CD14-positive monocyte (primary cell): ENCODE measurements around the gene GRID1. TPM values are rescaled to one million over a fixed set of nuclear protein-coding genes. Genes with fewer than 3 reads are reported as not detected.

ENCODE experiments used
- DNase-seq, 3 donors: peaks; one replicate each; pipeline ENCODE4 v3.0.0-alpha.2; 2011 to 2022
- H2AFZ ChIP-seq: 2 replicates; pipeline ENCODE4 v1.6.0; 2012; ENCODE audit warnings: mild to moderate bottlenecking, low read depth, low read length, inconsistent platforms; ENCODE audit not compliant: insufficient read depth, poor library complexity, severe bottlenecking
- H3K27ac ChIP-seq, 2 donors: 1 replicate in 1 of 2; 2 replicates in 1 of 2; pipeline ENCODE4 v1.5.1; 2012 to 2013; ENCODE audit warnings: low read length in 2 of 2, control low read depth in 1 of 2, inconsistent platforms in 1 of 2, low read depth in 1 of 2, mild to moderate bottlenecking in 1 of 2
- H3K27me3 ChIP-seq, 2 donors: one replicate each; pipeline versions ENCODE4 v1.6.0 to v1.6.1; 2011 to 2013; ENCODE audit warnings: low read length in 2 of 2; ENCODE audit not compliant: control insufficient read depth in 2 of 2, insufficient read depth in 2 of 2
- H3K36me3 ChIP-seq, 2 donors: replicated peaks in 1 of 2; 1 replicate in 1 of 2; 2 replicates in 1 of 2; pipeline versions ENCODE4 v1.5.1 to v1.6.1; 2012 to 2013; ENCODE audit warnings: low read length in 2 of 2, control low read depth in 1 of 2, inconsistent platforms in 1 of 2, mild to moderate bottlenecking in 1 of 2; ENCODE audit not compliant: insufficient read depth in 2 of 2, control insufficient read depth in 1 of 2
- H3K4me1 ChIP-seq, 2 donors: 1 replicate in 1 of 2; 2 replicates in 1 of 2; pipeline versions ENCODE4 v1.5.1 to v1.6.1; 2012 to 2013; ENCODE audit warnings: low read length in 2 of 2, control low read depth in 1 of 2, inconsistent platforms in 1 of 2, mild to moderate bottlenecking in 1 of 2, moderate library complexity in 1 of 2; ENCODE audit not compliant: insufficient read depth in 2 of 2, control insufficient read depth in 1 of 2
- H3K4me2 ChIP-seq: replicated peaks from 2 replicates; pipeline ENCODE3; 2012; ENCODE audit warnings: low read length, moderate library complexity, mild to moderate bottlenecking; ENCODE audit not compliant: poor library complexity, severe bottlenecking; ENCODE audit errors: extremely low read depth
- H3K4me3 ChIP-seq, 3 experiments: fragments of 200-600 bp in 1 of 3; sonication (generic) in 1 of 3; replicated peaks in 1 of 3; 1 replicate in 2 of 3; 2 replicates in 1 of 3; pipeline ENCODE4 v1.5.1; 2011 to 2013; ENCODE audit warnings: low read length in 3 of 3, mild to moderate bottlenecking in 3 of 3, control low read depth in 2 of 3, low read depth in 2 of 3, inconsistent platforms in 1 of 3, moderate library complexity in 1 of 3
- H3K79me2 ChIP-seq: 2 replicates; pipeline ENCODE4 v1.6.0; 2012; ENCODE audit warnings: mild to moderate bottlenecking, control low read depth, inconsistent platforms, low read length, moderate library complexity; ENCODE audit not compliant: insufficient read depth
- H3K9ac ChIP-seq: 2 replicates; pipeline ENCODE4 v1.6.0; 2017; ENCODE audit warnings: low read length, mild to moderate bottlenecking; ENCODE audit not compliant: insufficient read depth, poor library complexity, severe bottlenecking
- H3K9me3 ChIP-seq, 2 donors: replicated peaks in 1 of 2; 1 replicate in 1 of 2; 2 replicates in 1 of 2; pipeline versions ENCODE4 v1.5.1 to v1.6.1; 2012 to 2013; ENCODE audit warnings: low read length in 2 of 2, control low read depth in 1 of 2; ENCODE audit not compliant: control insufficient read depth in 1 of 2, insufficient read depth in 1 of 2
- H4K20me1 ChIP-seq: 2 replicates; pipeline ENCODE4 v1.6.0; 2012; ENCODE audit warnings: mild to moderate bottlenecking, low read length, control low read depth, moderate library complexity; ENCODE audit not compliant: insufficient read depth
- H3K27ac Mint-ChIP-seq, 7 donors: one replicate each; pipeline ENCODE4 v1.8.0; 2020; ENCODE audit warnings: mild to moderate bottlenecking in 7 of 7, mixed read lengths in 7 of 7, moderate library complexity in 6 of 7, inconsistent platforms in 2 of 7
- H3K27me3 Mint-ChIP-seq, 3 donors: one replicate each; pipeline ENCODE4 v1.8.0; 2021 to 2022; ENCODE audit warnings: low read depth in 3 of 3, mild to moderate bottlenecking in 3 of 3, mixed read lengths in 3 of 3, moderate library complexity in 3 of 3, inconsistent platforms in 1 of 3
- H3K36me3 Mint-ChIP-seq, 2 donors: one replicate each; pipeline ENCODE4 v1.8.0; 2020; ENCODE audit warnings: mixed read lengths in 2 of 2, inconsistent platforms in 1 of 2, mild to moderate bottlenecking in 1 of 2
- H3K4me1 Mint-ChIP-seq: one replicate; pipeline ENCODE4 v1.8.0; 2020; ENCODE audit warnings: mild to moderate bottlenecking, mixed read lengths
- H3K4me3 Mint-ChIP-seq, 2 donors: one replicate each; pipeline ENCODE4 v1.8.0; 2020; ENCODE audit warnings: mild to moderate bottlenecking in 2 of 2, mixed read lengths in 2 of 2, moderate library complexity in 1 of 2
- H3K9me3 Mint-ChIP-seq, 7 donors: one replicate each; pipeline ENCODE4 v1.8.0; 2020 to 2022; ENCODE audit warnings: mixed read lengths in 7 of 7, mild to moderate bottlenecking in 6 of 7, moderate library complexity in 6 of 7, inconsistent platforms in 2 of 7
- WGBS: methylation state at CpG from one replicate; pipeline ENCODE4 v1.1.5; 2013; ENCODE audit warnings: missing lambda C conversion rate; ENCODE audit not compliant: insufficient coverage; 5-methylcytosine and 5-hydroxymethylcytosine counted together
- intact Hi-C, 2 donors: fragments of 100-400 bp; cut with micrococcal nuclease; formaldehyde crosslinking; loops; one replicate each; pipeline versions ENCODE4 v1.15.0 to v1.15.1; 2023
- polyA plus RNA-seq, 3 donors: library from polyadenylated mRNA; depleted of rRNA in 1 of 3; unstranded in 2 of 3; stranded (reverse) in 1 of 3; fragments of 300-500 nt in 2 of 3; fragments of >200 nt in 1 of 3; fragmentation: Illumina TruSeq in 2 of 3; gene quantifications; 1 replicate in 2 of 3; 2 replicates in 1 of 3; pipeline ENCODE4 v1.2.3, GENCODE V29; 2012 to 2021
- TF ChIP-seq, protein P1 (sequence below): fragments of 200-600 bp; IDR thresholded peaks from one replicate; pipeline ENCODE4 v1.8.0; 2022; ENCODE audit warnings: antibody characterized with exemption, mild to moderate bottlenecking

GRID1 gene
- polyA plus RNA-seq, 3 donors: not detected

DNA sequence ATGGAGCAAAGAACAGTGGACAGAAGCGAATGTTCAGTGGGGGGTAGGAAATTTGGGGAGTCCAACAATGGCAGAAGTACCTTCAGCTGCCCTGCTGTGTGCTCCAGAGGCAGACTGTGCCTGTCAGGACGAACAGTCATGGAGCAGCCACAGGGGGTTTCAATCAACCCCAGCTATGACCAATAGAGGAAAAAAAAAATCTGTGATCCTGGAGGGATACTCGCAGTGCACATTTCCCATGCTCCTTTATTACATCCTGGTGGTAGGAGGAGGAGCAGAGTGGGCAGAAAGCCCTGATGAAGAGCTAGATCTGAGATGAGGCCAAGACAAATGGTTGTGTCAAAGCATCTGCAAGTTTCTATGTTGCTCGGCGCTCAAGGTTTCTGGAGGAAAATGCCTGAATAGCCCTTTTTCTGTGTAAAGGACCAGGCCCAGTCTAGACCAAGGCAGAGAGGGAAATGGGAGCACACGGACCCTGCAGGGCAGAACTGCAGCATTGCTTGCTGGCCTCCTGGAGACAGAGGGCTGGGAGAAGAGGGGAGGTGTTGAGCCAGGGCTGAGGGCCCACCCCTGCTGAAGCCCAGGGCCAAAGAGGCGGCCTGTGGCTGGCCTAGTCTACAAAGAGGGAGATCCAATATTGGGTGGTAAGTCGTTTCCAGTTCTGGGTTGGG lies 201.5 kb downstream of the GRID1 start:
- Mint-ChIP-seq H3K36me3 (no peaks in the 10 kb centered on the region), H3K27ac (peak overlapping the region in 1 of 7 donors; percentile 20), H3K4me1 (no peaks in the 10 kb centered on the region), H3K4me3 (no peak overlapping the region), H3K27me3 (peaks cover 0 to 7% (median 2%) of the 10 kb centered on the region in 3 donors), H3K9me3 (peaks cover 0 to 2% (median 0%) of the 10 kb centered on the region in 7 donors)
- H3K4me1 ChIP-seq: no peaks in the 10 kb centered on the region
- 93% methylated on average over 5 of the region's 8 CpGs for WGBS
- no peak overlapping the region for H2AFZ ChIP-seq
- no peak overlapping the region for H3K27ac ChIP-seq
- H3K4me2 ChIP-seq: no peak overlapping the region
- H3K4me3 ChIP-seq: no peak overlapping the region
- H3K36me3 ChIP-seq: no peaks in the 10 kb centered on the region
- intact Hi-C loops: no loop called here
- H3K9me3 ChIP-seq: no peaks in the 10 kb centered on the region
- H3K9ac ChIP-seq: no peak overlapping the region
- DNase-seq: no peak
- H3K79me2 ChIP-seq: no peaks in the 10 kb centered on the region
- TF ChIP-seq, protein P1, sequence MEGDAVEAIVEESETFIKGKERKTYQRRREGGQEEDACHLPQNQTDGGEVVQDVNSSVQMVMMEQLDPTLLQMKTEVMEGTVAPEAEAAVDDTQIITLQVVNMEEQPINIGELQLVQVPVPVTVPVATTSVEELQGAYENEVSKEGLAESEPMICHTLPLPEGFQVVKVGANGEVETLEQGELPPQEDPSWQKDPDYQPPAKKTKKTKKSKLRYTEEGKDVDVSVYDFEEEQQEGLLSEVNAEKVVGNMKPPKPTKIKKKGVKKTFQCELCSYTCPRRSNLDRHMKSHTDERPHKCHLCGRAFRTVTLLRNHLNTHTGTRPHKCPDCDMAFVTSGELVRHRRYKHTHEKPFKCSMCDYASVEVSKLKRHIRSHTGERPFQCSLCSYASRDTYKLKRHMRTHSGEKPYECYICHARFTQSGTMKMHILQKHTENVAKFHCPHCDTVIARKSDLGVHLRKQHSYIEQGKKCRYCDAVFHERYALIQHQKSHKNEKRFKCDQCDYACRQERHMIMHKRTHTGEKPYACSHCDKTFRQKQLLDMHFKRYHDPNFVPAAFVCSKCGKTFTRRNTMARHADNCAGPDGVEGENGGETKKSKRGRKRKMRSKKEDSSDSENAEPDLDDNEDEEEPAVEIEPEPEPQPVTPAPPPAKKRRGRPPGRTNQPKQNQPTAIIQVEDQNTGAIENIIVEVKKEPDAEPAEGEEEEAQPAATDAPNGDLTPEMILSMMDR: no peak
- H4K20me1 ChIP-seq: no peaks in the 10 kb centered on the region
- H3K27me3 ChIP-seq: no peaks in the 10 kb centered on the region

DNA sequence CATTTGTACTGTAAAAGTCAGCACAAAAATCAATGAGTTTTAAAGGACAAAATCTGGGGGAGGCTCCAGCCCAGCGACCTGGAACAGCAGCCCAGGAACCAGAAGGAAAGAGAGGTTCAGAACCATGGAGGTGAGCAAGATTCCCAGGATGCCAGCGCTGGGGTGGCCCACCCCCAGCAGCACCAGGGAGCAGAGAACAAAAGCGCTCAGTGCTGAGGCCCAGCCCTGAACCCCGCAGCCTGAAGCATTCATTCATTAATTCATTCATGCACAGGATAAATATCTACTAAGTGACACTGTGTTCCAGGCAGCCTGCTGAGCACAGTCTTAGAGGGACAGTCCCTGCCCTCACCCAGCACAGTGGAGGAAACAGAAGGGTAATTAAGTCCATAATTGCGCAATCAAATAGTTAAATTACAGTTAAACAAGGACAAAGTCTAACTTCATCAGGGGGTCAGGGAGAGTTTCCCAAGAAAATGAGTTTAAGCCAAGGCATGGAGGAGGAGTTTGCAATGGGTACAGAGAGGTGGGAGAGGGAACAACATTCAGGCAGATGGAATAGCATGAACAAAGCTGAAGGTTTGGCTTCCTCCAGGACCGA lies 202.3 kb downstream of the GRID1 start:
- Histone ChIP-seq H3K36me3 (no peaks in the 10 kb centered on the region), H3K27me3 (no peaks in the 10 kb centered on the region), H3K27ac (no peak overlapping the region), H3K4me1 (no peaks in the 10 kb centered on the region), H4K20me1 (no peaks in the 10 kb centered on the region), H3K9me3 (no peaks in the 10 kb centered on the region), H2AFZ (no peak overlapping the region), H3K4me3 (no peak overlapping the region), H3K79me2 (no peaks in the 10 kb centered on the region), H3K4me2 (no peak overlapping the region), H3K9ac (no peak overlapping the region)
- 85% methylated on average over 3 of the region's 6 CpGs for WGBS
- H3K4me1 Mint-ChIP-seq: no peaks in the 10 kb centered on the region
- no peak overlapping the region for H3K4me3 Mint-ChIP-seq
- intact Hi-C loops: no loop called here
- peaks cover 0 to 2% (median 0%) of the 10 kb centered on the region in 7 donors for H3K9me3 Mint-ChIP-seq
- no peak for DNase-seq
- no peaks in the 10 kb centered on the region for H3K36me3 Mint-ChIP-seq
- TF ChIP-seq, protein P1: no peak
- H3K27me3 Mint-ChIP-seq: peaks cover 0 to 7% (median 2%) of the 10 kb centered on the region in 3 donors
- H3K27ac Mint-ChIP-seq: peak overlapping the region in 1 of 7 donors; percentile 26
